Islet precursor cell (in vitro differentiated cells): ENCODE results near the gene ELMOD3.
"Not testable (repeated sequence)": the region's sequence is repeated elsewhere in the genome, so short reads cannot be mapped to it uniquely, and the experiment has no call there.

Experiments
- DNase-seq: peaks from one replicate; pipeline ENCODE4 v3.0.0-alpha.2; 2018

The ELMOD3 gene

GRCh38 chr2:85329701-85330100 lies 24.9 kb upstream of the ELMOD3 start:
- DNase-seq: not testable (repeated sequence)

GRCh38 chr2:85330839-85331636 lies 23.5 kb upstream of the ELMOD3 start:
- no peak for DNase-seq

- DNase-seq: not testable (repeated sequence)
Observed at GRCh38 chr2:85333877-85334276, 20.7 kb upstream of the ELMOD3 start.

- no peak for DNase-seq
Observed at GRCh38 chr2:85334928-85335327, 19.6 kb upstream of the ELMOD3 start.

GRCh38 chr2:85340034-85340892 lies 14.3 kb upstream of the ELMOD3 start:
- DNase-seq: no peak

- DNase-seq: no peak
Observed at GRCh38 chr2:85341269-85342029, 13.1 kb upstream of the ELMOD3 start.

- no peak for DNase-seq
Observed at GRCh38 chr2:85342156-85342555, 12.4 kb upstream of the ELMOD3 start.

- DNase-seq: not testable (repeated sequence)
Observed at GRCh38 chr2:85343207-85343895, 11.2 kb upstream of the ELMOD3 start.

GRCh38 chr2:85344356-85344954 lies 10.1 kb upstream of the ELMOD3 start:
- DNase-seq: no peak

GRCh38 chr2:85347599-85347998 lies 7.0 kb upstream of the ELMOD3 start:
- no peak for DNase-seq

- no peak for DNase-seq
Observed at GRCh38 chr2:85353876-85354285, 688 bp upstream of the ELMOD3 start.

GRCh38 chr2:85355073-85355410 lies 473 bp downstream of the ELMOD3 start:
- no peak for DNase-seq

- no peak for DNase-seq
Observed at GRCh38 chr2:85355521-85355920, 952 bp downstream of the ELMOD3 start.

- no peak for DNase-seq
Observed at GRCh38 chr2:85356186-85356585, 1.6 kb downstream of the ELMOD3 start.

GRCh38 chr2:85357736-85358135 lies 3.2 kb downstream of the ELMOD3 start:
- no peak for DNase-seq

- DNase-seq: not testable (repeated sequence)
Observed at GRCh38 chr2:85362653-85363387, 8.3 kb downstream of the ELMOD3 start.

- no peak for DNase-seq
Observed at GRCh38 chr2:85367180-85367579, 12.6 kb downstream of the ELMOD3 start.

- no peak for DNase-seq
Observed at GRCh38 chr2:85368921-85369320, 14.4 kb downstream of the ELMOD3 start.

- no peak for DNase-seq
Observed at GRCh38 chr2:85369500-85369899, 14.9 kb downstream of the ELMOD3 start.

GRCh38 chr2:85371045-85371444 lies 16.5 kb downstream of the ELMOD3 start:
- no peak for DNase-seq

GRCh38 chr2:85376291-85377065 lies 21.9 kb downstream of the ELMOD3 start:
- no peak for DNase-seq
